Lower lobe of right lung (tissue), 2 donors: ENCODE measurements around the gene EMX2. TPM values are rescaled to one million over a fixed set of nuclear protein-coding genes. Genes with fewer than 3 reads are reported as not detected.
A peak's percentile ranks its signal among the peaks of the same experiment; 100 is the strongest.

Source experiments
- ATAC-seq, 2 donors: fragments of 200-7000 bp; cut with Tn5 transposase; one replicate each; pipeline ENCODE4 v1.9.1; 2020 to 2022; ENCODE audit warnings: mild to moderate bottlenecking in 2 of 2, moderate library complexity in 2 of 2
- DNase-seq: peaks from one replicate; pipeline ENCODE4 v3.0.0-alpha.2; 2020
- H3K27ac ChIP-seq: fragments of 200-600 bp; one replicate; pipeline ENCODE4 v1.8.0; 2022
- H3K27me3 ChIP-seq: fragments of 200-600 bp; one replicate; pipeline ENCODE4 v1.8.0; 2022; ENCODE audit warnings: low read depth
- H3K36me3 ChIP-seq: fragments of 200-600 bp; one replicate; pipeline ENCODE4 v1.8.0; 2022; ENCODE audit warnings: mild to moderate bottlenecking
- H3K4me1 ChIP-seq: fragments of 200-600 bp; one replicate; pipeline ENCODE4 v1.8.0; 2022
- H3K4me3 ChIP-seq: fragments of 200-600 bp; one replicate; pipeline ENCODE4 v1.8.0; 2022; ENCODE audit warnings: mild to moderate bottlenecking
- H3K9me3 ChIP-seq: fragments of 200-600 bp; one replicate; pipeline ENCODE4 v1.8.0; 2022
- CTCF ChIP-seq: fragments of 200-600 bp; IDR thresholded peaks from one replicate; pipeline ENCODE4 v1.8.0; 2022; ENCODE audit warnings: antibody characterized with exemption, mild to moderate bottlenecking
- intact Hi-C: fragments of 100-400 bp; cut with DNase I; formaldehyde crosslinking; loops from one replicate; pipeline ENCODE4 v1.11.0; 2022
- total RNA-seq: library from RNA; stranded (reverse); fragmentation: NEBNext Ultra II Directional; extraction: Animal tissue kit (Norgen Biotek cat#: 25700); gene quantifications from one replicate; pipeline ENCODE4 v1.2.1, GENCODE V29; 2021
- donor health status: DM: no; HTN: yes; CAD: no; lungs with severe emphysema.

Gene EMX2
- total RNA-seq, 1 donor from 2014 or later, result not detected

- Histone ChIP-seq H3K36me3 (no peaks in the 10 kb centered on the region), H3K4me1 (peaks cover 5% of the 10 kb centered on the region), H3K27me3 (peaks cover 100% of the 10 kb centered on the region), H3K27ac (no peak overlapping the region), H3K4me3 (no peak overlapping the region), H3K9me3 (no peaks in the 10 kb centered on the region)
- ATAC-seq, result no peak
- no peak for DNase-seq
- no peak for TF ChIP-seq CTCF
- intact Hi-C loops, result no loop called here
Observed at GRCh38 chr10:117550076-117550475, 7.5 kb downstream of the EMX2 start.

- no peak for TF ChIP-seq CTCF
- ATAC-seq (no peak), DNase-seq (no peak)
- Histone ChIP-seq H3K27ac (no peak overlapping the region), H3K27me3 (peaks cover 100% of the 10 kb centered on the region), H3K4me3 (no peak overlapping the region), H3K9me3 (no peaks in the 10 kb centered on the region), H3K4me1 (no peaks in the 10 kb centered on the region), H3K36me3 (no peaks in the 10 kb centered on the region)
- intact Hi-C loops, result no loop called here
Observed at GRCh38 chr10:117550599-117551329, 8.2 kb downstream of the EMX2 start.

GRCh38 chr10:117551330-117552155 lies 9.0 kb downstream of the EMX2 start:
- no peaks in the 10 kb centered on the region for H3K36me3 ChIP-seq
- intact Hi-C loops, result no loop called here
- no peak for TF ChIP-seq CTCF

GRCh38 chr10:117552156-117552631 lies 9.6 kb downstream of the EMX2 start:
- TF ChIP-seq CTCF, result no peak
- Histone ChIP-seq H3K36me3 (no peaks in the 10 kb centered on the region), H3K4me3 (no peak overlapping the region), H3K27ac (no peak overlapping the region), H3K9me3 (no peaks in the 10 kb centered on the region), H3K27me3 (peaks cover 98% of the 10 kb centered on the region), H3K4me1 (no peaks in the 10 kb centered on the region)
- ATAC-seq (peak; percentile 31 to 49), DNase-seq (no peak)
- intact Hi-C loops, result no loop called here

More at GRCh38 chr10:117551330-117552155, 9.0 kb downstream of the EMX2 start:
- no peaks in the 10 kb centered on the region for H3K9me3 ChIP-seq
- H3K27ac ChIP-seq, result no peak overlapping the region
- no peaks in the 10 kb centered on the region for H3K4me1 ChIP-seq
- no peak overlapping the region for H3K4me3 ChIP-seq
- ATAC-seq, result peak in 1 of 2 donors; percentile 13
- H3K27me3 ChIP-seq, result peaks cover 100% of the 10 kb centered on the region
- DNase-seq, result no peak

GRCh38 chr10:117552701-117553141 lies 10.2 kb downstream of the EMX2 start:
- H3K27ac ChIP-seq, result no peak overlapping the region
- no peak for ATAC-seq
- intact Hi-C loops, result no loop called here
- H3K4me3 ChIP-seq, result no peak overlapping the region
- no peaks in the 10 kb centered on the region for H3K4me1 ChIP-seq
- TF ChIP-seq CTCF, result no peak
- peaks cover 92% of the 10 kb centered on the region for H3K27me3 ChIP-seq
- H3K9me3 ChIP-seq, result no peaks in the 10 kb centered on the region
- DNase-seq, result no peak
- no peaks in the 10 kb centered on the region for H3K36me3 ChIP-seq
